ENCODE measurements around the gene LY86. TPM values are rescaled to one million over a fixed set of nuclear protein-coding genes. Genes with fewer than 3 reads are reported as not detected.
"Not testable (repeated sequence)": the region's sequence is repeated elsewhere in the genome, so short reads cannot be mapped to it uniquely, and the experiment has no call there.

The LY86 gene
- total RNA-seq, 1 donor from 2014 or later = 2.2 TPM

DNA sequence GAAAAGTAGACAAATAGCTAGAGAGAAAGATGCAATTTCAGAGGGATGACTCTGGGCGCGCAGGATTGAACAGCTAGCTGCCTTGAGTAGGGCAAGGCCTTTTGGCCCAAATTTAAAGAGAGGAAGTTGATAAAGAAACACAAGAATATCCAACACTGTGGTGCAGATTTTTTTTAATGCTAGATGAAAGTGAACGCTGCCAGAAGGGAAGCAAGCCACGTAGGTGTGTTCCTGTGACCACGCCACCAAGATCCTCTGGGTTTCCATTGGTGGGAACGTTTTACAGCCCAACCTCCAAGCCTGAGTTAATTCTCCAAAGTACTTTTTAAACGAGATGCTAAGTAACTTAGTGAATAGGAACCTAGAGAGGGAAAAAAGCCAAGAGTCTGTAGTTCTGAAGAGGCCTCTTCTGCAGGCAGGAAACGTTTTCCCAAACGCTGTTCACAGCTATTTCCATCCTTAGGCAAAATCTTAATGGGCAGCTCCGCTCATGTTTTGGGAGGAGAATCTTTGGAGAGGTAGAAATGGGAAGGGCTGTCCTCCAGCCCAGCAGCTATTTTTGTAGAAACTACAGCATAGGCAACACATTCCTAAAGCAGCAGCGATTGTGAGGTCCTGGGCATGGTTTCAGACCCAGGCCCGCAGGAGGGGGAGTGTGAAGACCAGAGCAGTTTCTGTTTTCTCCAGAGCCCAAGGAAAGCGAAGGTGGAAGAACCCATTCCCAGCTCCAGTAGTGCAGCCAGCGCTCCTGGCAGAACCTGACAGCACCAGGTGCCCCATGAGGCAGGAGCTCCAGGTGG lies 8.2 kb downstream of the LY86 start:
- no peak for DNase-seq

GRCh38 chr6:6597682-6598081 lies 9.2 kb downstream of the LY86 start:
- DNase-seq = no peak

- DNase-seq = peak; percentile 38
Measured at GRCh38 chr6:6599468-6599873, 11.0 kb downstream of the LY86 start.

DNA sequence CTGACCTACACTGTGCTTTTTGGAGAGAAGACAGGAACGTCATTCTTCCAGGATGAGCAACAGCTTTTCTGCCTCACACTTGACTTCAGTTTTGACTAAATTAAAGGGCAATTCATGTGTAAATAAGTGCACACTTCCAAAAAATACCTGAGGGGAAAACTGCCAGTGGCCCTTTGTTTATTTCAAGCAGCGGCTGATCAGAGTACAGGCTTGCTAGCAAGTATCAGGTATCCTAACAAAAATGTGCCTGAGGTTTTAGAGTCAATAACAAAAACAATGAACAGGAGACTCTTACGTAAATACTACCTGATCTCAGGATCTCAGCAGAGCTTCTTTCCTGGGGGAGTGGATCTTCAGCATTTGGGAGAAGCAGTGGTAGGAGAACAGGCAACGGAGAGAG lies 12.4 kb downstream of the LY86 start:
- no peak for DNase-seq

GRCh38 chr6:6602262-6602661 lies 13.7 kb downstream of the LY86 start:
- no peak for DNase-seq

DNA sequence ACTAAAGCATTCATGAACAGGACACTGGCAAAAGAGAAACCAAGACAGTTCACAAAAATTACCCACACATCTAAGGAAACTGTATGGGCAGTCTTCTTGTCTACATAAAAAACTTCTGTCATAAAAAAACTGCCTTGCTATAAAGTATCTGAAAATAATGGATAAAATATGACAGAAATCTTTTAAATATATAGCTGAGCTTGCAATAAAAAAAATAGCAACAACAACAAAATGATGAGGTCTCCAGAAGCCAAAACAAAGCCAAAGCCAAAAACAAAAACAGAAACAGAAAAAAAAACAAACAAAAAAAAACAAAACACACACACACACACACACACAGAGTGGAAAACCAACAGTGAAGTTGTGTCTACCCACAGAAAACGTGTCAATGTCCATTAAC lies 14.8 kb downstream of the LY86 start:
- no peak for DNase-seq

DNA sequence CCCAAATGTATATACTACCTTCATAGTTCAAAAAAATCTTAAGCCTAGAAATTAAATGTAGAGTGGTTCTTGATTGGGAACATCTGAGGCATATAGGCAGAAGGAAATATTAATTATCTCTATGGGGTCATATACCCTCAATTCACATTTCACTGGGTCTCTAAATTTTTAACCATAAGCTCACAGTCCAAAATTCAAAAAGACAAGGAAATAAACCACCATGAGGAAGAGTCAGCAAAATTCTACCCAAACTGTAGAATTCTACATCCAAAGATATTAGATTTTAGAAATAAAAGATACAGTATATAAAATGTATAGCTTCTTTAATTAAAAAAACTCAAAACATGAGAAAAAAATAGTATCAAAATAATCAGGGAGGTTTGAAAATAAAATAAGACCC lies 15.5 kb downstream of the LY86 start:
- DNase-seq = no peak

GRCh38 chr6:6604566-6604965 lies 16.0 kb downstream of the LY86 start:
- DNase-seq = no peak

GRCh38 chr6:6605873-6606272 lies 17.4 kb downstream of the LY86 start:
- no peak for DNase-seq

DNA sequence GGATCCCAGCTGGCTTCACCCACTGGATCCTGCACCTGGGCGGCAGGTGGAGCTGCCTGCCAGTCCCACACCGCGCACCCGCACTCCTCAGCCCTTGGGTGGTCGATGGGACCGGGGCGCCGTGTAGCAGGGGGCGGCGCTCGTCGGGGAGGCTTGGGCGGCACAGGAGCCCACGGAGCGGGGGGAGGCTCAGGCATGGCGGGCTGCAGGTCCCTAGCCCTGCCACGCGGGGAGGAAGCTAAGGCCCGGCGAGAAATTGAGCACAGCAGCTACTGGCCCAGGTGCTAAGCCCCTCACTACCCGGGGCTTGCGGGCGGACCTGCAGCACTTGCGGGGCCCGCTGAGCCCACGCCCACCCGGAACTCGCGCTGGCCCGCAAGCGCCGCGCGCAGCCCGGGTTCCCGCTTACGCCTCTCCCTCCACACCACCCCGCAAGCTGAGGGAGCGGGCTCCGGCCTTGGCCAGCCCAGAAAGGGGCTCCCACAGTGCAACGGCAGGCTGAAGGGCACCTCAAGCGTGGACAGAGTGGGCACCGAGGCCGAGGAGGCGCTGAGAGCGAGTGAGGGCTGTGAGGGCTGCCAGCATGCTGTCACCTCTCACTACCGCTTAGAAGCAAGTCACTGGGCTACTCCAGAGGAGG lies 18.0 kb downstream of the LY86 start:
- DNase-seq = not testable (repeated sequence)

GRCh38 chr6:6609450-6609849 lies 20.9 kb downstream of the LY86 start:
- no peak for DNase-seq

DNA sequence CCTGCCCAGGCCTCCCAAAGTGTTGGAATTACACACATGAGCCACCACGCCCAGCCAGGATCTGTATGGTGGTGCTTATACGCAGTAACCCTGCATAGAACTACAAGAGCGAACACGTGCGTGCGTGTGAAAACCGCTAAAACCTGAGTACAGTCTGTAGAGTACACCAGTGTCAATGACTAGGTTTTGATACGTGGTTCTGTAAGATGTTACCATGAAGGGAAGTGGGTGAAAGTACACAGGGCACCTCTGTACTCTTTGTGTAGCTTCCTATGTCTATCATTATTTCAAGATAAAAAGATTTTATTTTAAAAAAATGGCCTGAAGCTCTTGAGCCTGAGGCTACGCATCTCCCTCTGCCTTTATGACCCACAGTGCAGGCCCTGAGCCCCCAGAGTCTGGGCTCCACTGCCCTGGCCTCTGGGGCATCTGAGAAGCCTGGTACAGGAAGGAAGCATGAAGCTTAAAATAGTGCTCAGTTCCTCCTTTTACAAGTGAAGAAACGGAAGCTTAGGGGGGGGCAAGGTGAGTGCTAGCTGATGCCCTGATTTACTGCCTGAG lies 21.6 kb downstream of the LY86 start:
- no peak for DNase-seq

- no peak for DNase-seq
Measured at GRCh38 chr6:6611486-6611885, 23.0 kb downstream of the LY86 start.

GRCh38 chr6:6612308-6612707 lies 23.8 kb downstream of the LY86 start:
- no peak for DNase-seq

DNA sequence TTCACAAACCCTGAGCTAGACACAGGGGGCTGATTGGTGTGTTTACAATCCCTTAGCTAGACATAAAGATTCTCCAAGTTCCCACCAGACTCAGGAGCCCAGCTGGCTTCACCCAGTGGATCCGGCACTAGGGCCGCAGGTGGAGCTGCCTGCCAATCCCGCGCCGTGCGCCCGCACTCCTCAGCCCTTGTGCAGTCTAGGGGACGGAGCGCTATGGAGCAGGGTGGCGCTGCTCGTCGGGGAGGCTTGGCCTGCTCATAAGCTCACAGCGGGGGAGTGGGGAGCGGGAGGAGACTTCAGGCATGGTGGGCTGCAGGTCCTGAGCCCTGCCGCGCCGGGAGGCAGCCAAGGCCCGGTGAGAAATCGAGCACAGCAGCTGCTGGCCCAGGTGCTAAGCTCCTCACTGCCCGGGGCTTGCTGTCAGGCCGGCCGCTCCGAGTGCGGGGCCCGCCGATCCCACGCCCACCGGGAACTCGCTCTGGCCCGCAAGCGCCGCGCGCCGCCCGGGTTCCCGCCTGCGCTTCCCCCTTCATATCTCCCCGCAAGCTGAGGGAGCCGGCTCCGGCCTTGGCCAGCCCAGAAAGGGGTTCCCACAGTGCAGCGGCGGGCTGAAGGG lies 24.7 kb downstream of the LY86 start:
- not testable (repeated sequence) for DNase-seq

GRCh38 chr6:6614096-6614982 lies 25.8 kb downstream of the LY86 start:
- peak; percentile 84 for DNase-seq

DNA sequence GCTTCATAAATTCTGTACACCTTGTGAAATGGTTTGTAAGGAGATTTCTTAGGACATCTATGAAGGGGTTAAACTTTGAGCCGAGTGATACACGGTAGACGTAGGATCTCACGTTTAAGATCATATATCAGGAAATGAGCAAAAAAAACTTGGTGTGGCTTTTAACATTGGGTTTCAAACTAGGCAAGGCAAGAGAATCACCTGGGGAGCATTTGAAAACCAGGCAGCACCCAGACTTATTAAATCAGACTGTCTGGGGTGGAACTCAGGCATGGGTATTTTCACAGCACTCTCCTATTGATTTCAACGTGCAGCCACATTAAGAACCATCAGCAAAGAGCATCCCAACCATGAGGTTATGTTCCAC lies 26.4 kb downstream of the LY86 start:
- no peak for DNase-seq

GRCh38 chr6:6616656-6617055 lies 28.1 kb downstream of the LY86 start:
- no peak for DNase-seq

GRCh38 chr6:6619021-6619794 lies 30.7 kb downstream of the LY86 start:
- no peak for DNase-seq

DNA sequence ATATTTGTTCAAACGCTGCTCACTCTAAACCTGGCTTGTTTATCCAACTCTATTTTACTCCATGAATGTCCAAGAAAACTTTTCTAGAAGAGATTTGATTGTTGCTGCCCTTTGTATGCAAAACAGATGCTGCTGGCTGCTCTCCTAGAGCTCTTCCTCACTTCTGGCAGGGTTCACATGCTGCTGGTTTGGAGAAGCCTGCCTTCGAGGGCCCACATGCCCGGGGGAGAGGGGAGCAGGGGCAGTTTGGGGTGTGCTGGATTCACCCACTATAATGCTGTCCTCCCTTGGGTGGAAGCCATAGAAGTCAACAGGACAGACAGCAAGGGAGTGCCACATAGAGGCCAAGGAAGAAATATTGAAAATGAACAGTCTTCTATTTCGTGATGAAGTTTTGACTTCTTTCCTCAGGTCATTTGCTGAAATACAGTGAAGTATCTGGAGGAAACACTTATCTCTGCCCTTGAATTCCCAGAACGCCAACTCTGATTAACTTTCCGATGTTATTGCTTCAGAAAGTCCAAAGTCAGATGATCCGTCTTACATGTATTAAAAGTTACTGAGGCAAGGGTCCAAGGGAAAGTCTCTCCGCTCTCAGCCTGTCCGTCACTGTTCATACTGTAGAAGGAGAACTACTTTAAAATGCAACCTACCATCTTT lies 32.4 kb downstream of the LY86 start:
- DNase-seq = no peak

DNA sequence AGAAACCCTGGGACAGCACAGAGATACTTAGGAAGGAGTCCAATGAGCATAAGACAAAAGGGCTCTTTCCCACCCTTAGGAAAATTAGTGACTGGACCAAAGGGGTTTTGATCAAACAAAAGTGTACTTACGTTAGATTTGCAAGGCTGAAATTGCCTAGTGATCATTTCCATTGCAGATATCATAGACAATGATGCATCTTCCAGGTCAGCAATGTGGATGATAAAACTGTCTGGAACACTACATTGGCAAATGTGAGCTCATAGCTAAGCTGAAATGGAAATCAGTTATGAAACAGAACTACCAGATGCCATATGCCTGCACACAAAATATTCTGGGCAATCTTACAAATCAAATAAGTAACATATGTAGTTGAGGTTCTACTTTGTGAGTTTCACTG lies 34.0 kb downstream of the LY86 start:
- no peak for DNase-seq

All from occipital lobe (tissue), 2 donors.